NCI-H748 treated with DMSO at 0.1 percent for 48 hours (cell line): ENCODE data around the gene TBL1XR1.
"Not testable (repeated sequence)": the region's sequence is repeated elsewhere in the genome, so short reads cannot be mapped to it uniquely, and the experiment has no call there.

Source experiments
- DNase-seq: peaks from one replicate; lab custom pipeline; 2025; lab: John Stamatoyannopoulos, UW

The TBL1XR1 gene

GRCh38 chr3:177181418-177181817, 15.9 kb downstream of the TBL1XR1 start:
- no peak for DNase-seq

DNA sequence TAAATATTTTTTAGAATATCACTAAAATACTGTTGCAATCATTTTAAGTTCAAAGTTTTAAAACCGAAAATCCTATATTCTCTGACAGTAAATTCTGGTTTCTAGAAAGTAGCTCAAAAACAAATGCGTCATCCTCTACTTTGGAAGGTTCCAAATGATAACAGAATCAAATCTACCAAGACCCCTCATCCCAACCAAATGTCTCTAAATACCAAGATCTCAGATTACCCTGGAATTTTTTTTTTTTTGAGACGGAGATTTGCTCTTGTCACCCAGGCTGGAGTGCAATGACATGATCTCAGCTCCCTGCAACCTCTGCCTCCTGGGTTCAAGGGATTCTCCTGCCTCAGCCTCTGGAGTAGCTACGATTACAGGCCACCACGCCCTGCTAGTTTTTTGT, 16.8 kb downstream of the TBL1XR1 start:
- DNase-seq, result no peak

- no peak for DNase-seq
These were observed 17.8 kb downstream of the TBL1XR1 start for GRCh38 chr3:177179281-177180067.

DNA sequence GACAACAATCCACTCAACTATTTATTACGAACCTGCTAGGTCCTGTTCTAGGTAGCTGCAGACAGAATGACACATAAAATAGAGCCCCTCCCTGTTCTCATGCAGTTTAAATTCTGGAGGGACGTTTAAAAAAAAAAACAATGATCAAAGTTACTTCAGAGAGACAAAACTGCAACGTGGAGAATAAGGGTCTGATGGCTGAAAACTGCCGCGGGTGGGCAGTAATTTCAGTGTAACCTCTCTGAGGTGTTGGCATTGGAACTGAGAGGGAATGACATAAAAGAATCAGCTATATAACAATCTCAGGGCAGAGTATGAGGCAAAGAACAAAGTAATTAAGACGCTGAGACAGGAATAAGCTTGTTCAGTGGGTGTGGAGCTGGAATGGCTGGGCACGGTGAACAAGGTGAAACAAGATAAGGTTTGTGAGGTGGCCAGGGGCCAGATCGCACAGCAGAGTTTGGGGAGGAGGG, 19.5 kb downstream of the TBL1XR1 start:
- DNase-seq, result no peak

DNA sequence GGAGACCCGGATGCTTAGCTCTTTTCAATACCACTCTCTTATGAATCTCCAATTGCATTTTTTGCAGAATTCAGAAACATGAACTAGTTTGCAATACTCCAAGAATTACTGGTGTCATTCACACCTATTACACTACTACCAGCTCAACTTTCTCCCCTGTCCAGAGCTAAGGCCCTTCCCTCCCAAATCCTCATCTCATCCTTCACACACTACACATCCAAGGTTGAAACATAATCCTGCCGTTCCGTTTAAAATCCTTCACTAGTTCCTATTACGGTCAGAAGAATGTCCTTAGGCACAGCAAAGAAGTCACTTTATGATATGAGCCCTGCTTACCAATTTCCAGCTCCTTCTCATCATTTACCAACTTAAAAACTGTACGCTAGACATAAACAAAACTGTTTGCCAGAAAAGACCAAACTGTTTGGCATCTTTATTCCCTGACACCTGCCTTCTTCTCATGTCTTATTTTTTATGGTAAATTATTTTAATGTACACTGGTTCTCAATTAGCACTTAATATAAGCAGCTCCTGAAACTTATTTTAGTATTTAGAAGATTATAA, 22.6 kb downstream of the TBL1XR1 start:
- no peak for DNase-seq

- no peak for DNase-seq
These were observed 27.2 kb downstream of the TBL1XR1 start for GRCh38 chr3:177169936-177170722.

GRCh38 chr3:177168431-177168830, 28.9 kb downstream of the TBL1XR1 start:
- no peak for DNase-seq

DNA sequence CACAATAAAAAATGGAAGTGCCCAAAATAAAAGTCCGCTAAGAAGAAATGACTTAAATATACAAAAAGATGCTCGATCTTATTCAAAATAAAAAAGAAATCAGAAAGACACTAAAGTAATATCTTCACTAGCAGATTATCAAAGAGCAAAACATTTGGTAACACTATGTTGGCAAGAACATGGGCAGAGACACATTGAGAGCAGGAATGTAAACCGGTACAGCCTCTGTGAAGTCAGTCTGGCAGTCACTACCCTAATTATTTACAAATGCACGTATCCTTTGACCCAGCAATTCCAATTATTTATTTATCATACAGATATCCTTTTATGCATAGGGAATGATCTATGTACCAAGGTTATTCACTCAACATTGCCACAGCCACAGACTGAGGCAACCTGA, 34.5 kb downstream of the TBL1XR1 start:
- no peak for DNase-seq

DNA sequence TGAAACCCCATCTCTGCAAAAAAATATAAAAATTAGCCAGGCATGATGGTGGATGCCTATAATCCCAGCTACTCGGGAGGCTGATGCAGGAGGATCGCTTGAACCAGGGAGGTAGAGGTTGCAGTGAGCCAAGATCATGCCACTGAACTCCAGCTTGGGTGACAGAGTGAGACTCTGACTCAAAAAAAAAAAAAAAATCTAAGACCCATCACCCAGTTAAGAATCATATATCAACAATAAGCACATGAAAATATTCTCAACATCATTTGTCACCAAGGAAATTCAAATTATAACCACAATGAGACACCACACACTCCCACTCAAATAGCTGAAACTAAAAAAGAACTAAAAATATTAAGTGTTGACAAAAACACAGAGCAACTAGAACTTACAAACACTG, 35.7 kb downstream of the TBL1XR1 start:
- not testable (repeated sequence) for DNase-seq

DNA sequence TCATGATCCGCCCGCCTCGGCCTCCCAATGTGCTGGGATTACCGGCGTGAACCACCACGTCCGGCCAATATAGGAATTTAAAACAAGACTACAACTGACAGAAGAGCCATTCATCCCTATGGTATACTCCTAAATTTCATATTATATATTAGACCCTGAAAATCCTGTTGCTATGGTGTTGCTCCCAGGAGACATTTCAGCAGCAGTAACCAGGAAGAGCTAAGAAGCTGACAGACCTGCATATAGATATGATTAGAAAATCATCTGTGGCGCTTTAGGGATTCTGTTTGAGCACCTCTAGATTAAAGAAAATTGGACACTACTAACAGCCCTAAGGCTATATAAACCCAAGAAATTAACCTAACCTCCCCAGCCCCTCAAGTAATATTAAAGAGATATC, 38.8 kb downstream of the TBL1XR1 start:
- DNase-seq, result no peak

GRCh38 chr3:177157492-177157891, 39.8 kb downstream of the TBL1XR1 start:
- no peak for DNase-seq

GRCh38 chr3:177154733-177155132, 42.5 kb downstream of the TBL1XR1 start:
- no peak for DNase-seq

DNA sequence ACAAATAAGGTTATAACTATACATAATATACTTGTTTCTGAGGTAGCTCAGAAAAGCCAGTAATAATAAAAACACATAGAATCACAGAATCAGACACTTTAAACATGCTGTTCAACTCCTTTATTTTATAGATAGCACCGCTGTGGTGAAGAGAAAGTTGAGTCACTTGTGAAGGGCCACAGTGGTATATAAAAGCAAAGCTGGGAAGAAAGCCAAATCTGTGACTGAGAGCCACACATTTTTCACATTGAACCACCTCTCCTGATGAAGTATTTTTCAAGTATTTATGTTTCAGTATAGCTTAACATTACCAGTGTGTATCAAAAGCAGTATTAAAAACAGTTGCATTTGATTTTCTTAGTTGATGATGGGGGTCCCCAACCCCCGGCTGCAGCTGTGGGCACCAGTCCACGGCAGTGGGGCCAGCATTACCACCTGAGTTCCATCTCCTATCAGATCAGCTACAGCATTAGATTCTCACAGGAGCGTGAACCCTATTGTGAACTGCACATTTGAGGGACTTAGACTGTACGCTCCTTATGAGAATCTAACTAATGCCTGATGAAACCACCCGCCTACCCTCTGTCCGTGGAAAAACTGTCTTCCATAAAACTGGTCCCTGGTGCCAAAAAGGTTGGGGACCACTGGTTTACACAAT, 46.2 kb downstream of the TBL1XR1 start:
- DNase-seq, result no peak

GRCh38 chr3:177150218-177150916, 46.9 kb downstream of the TBL1XR1 start:
- no peak for DNase-seq

GRCh38 chr3:177149106-177149505, 48.2 kb downstream of the TBL1XR1 start:
- no peak for DNase-seq

- no peak for DNase-seq
These were observed 49.5 kb downstream of the TBL1XR1 start for GRCh38 chr3:177147790-177148189.

- DNase-seq, result no peak
These were observed 50.6 kb downstream of the TBL1XR1 start for GRCh38 chr3:177146646-177147045.

GRCh38 chr3:177145954-177146353, 51.3 kb downstream of the TBL1XR1 start:
- no peak for DNase-seq

DNA sequence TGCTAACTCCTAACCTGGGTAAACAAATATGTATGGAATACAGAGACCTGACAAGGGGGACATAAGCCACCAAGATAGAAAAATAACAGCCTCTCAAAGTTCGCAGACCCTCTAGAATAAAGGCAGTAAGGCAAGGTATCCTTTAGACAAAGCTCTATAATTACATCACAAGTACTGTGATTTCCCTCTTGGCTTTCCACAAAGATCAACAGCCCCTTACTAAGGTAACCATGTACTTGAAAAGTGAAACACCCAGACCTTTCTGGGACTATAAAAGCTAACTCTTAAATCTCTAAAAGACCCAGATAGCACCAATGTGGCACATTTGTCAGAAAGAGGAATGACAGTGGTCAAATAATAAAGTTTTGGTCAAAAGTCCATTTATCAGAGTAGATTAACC, 51.9 kb downstream of the TBL1XR1 start:
- no peak for DNase-seq

DNA sequence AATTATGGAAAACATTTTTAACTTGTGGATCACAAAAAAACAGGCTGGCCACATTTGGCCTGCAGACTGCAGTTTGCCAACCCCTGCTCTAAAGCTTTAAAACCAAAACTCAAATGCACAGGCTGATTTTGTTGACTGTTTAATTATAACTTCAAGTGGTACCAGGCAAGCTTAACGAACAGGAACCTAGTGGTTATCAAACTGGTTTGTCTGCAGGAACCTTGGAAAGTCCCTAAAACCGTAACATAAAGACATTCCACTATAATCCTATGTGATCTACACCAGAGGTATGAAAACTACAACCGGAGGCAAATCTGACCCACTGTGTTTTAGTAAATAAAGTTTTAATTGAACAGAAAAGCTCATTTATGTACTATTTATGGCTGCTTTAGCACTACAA, 52.4 kb downstream of the TBL1XR1 start:
- DNase-seq, result no peak

DNA sequence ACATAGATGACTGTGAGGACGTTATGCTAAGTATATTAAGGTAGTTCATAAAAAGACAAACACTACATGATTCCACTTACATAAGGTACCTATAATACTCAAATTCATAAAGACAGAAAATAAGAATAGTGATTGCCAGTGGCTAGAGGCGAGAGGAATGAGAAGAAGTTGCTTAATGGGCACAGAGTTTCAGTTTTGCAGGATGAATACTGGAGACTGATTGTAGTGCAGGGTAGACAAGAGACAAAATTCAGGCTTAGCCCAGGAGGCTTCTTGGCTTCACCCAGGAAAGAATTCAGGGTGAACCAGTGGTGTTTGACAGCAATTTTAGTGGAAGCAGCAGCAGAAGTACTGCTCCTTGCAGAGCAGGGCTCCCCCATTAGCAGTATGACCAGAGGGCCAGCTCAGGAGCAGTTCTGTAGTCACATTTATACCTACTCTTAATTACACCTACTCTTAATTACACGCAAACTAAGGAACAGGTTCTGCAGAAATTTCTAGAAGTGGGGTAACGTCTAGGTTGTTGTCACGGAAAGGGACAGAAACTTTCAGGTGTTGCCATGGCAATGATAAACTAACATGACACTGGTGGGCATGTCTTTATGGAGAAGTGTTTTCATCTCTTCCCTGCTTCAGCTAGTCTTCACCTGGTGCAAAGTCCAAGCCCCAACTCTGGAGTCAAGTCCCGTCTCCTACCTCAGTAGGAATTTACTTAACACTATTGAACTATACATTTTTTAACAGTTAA, 55.2 kb downstream of the TBL1XR1 start:
- DNase-seq, result no peak
